HG03039 (cell line): ENCODE measurements around the gene HELZ2.
"Not testable (repeated sequence)": the region's sequence is repeated elsewhere in the genome, so short reads cannot be mapped to it uniquely, and the experiment has no call there.

Experiments
- ATAC-seq: cut with Tn5 transposase; IDR thresholded peaks from one replicate; pipeline ENCODE4 v1.9.1; 2021; ENCODE audit warnings: mild to moderate bottlenecking, moderate library complexity; ENCODE audit not compliant: unreplicated experiment

The HELZ2 gene

GRCh38 chr20:63579017-63579694, 5.1 kb upstream of the HELZ2 start:
- no peak for ATAC-seq

- no peak for ATAC-seq
Measured at GRCh38 chr20:63578224-63579016, 4.4 kb upstream of the HELZ2 start.

GRCh38 chr20:63577317-63577894, 3.4 kb upstream of the HELZ2 start:
- ATAC-seq: no peak

GRCh38 chr20:63576311-63576710, 2.3 kb upstream of the HELZ2 start:
- no peak for ATAC-seq

- no peak for ATAC-seq
Measured at GRCh38 chr20:63574829-63575743, 1.0 kb upstream of the HELZ2 start.

GRCh38 chr20:63573647-63574131, 350 bp downstream of the HELZ2 start:
- no peak for ATAC-seq

- ATAC-seq: no peak
Measured at GRCh38 chr20:63572788-63573646, 1.0 kb downstream of the HELZ2 start.

GRCh38 chr20:63572071-63572787, 1.8 kb downstream of the HELZ2 start:
- ATAC-seq: no peak

- not testable (repeated sequence) for ATAC-seq
Measured at GRCh38 chr20:63571087-63571478, 3.0 kb downstream of the HELZ2 start.

GRCh38 chr20:63570281-63571086, 3.6 kb downstream of the HELZ2 start:
- ATAC-seq: no peak

GRCh38 chr20:63568986-63569949, 4.8 kb downstream of the HELZ2 start:
- ATAC-seq: no peak

GRCh38 chr20:63568170-63568981, 5.7 kb downstream of the HELZ2 start:
- no peak for ATAC-seq

- ATAC-seq: peak; percentile 50
Measured at GRCh38 chr20:63567386-63568169, 6.5 kb downstream of the HELZ2 start.

- no peak for ATAC-seq
Measured at GRCh38 chr20:63567136-63567385, 7.0 kb downstream of the HELZ2 start.

GRCh38 chr20:63566395-63567135, 7.5 kb downstream of the HELZ2 start:
- ATAC-seq: no peak
